Erythroblast (primary cell): ENCODE measurements around the gene RAD51B.

Experiments used
- GATA1 ChIP-seq: IDR thresholded peaks from 2 replicates; pipeline ENCODE4 v1.6.1; 2011; ENCODE audit warnings: low read depth, mild to moderate bottlenecking, control low read depth, low read length, moderate library complexity
- POLR2A ChIP-seq: IDR thresholded peaks from 2 replicates; pipeline ENCODE4 v1.6.1; 2011; ENCODE audit warnings: mild to moderate bottlenecking, low read length

GRCh38 chr14:67971627-67972625, 152.3 kb downstream of the RAD51B start:
- TF ChIP-seq POLR2A (no peak), GATA1 (no peak)
